Activated CD8-positive, alpha-beta memory T cell treated with anti-CD3 and anti-CD28 coated beads, Interleukin-2, amount 50 U/mL, for 24 hours (primary cell): Measurements from ENCODE around the gene NAV3.

ENCODE experiments used
- DNase-seq: peaks from one replicate; pipeline ENCODE4 v3.0.0-alpha.2; 2020; ENCODE audit errors: extremely low read depth

The NAV3 gene

GRCh38 chr12:77841521-77841920 lies 10.8 kb downstream of the NAV3 start:
- no peak for DNase-seq

DNA sequence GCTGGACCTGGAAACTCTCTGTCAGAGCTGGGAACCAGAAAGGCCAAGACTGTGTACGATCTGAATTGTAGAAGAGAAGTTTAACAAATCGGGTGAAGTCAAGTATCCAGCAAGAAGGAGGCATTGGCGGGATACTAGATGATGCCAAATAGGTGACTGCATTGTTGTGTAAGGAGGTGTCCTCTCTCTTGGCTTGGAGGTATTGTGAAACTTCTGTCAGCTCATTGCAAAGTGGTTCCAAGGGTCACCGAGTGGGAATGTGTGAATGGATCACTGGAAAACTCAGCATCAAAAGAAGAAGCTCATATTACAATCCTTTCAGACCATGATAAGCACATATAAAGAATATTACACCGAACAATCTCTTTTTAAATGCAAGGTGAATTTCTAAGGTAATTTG lies 11.7 kb downstream of the NAV3 start:
- no peak for DNase-seq

- no peak for DNase-seq
Observed at GRCh38 chr12:77845831-77846230, 15.1 kb downstream of the NAV3 start.

- no peak for DNase-seq
Observed at GRCh38 chr12:77847060-77847541, 16.4 kb downstream of the NAV3 start.

GRCh38 chr12:77847680-77848431 lies 17.2 kb downstream of the NAV3 start:
- DNase-seq, result no peak

- no peak for DNase-seq
Observed at GRCh38 chr12:77850129-77850528, 19.4 kb downstream of the NAV3 start.

DNA sequence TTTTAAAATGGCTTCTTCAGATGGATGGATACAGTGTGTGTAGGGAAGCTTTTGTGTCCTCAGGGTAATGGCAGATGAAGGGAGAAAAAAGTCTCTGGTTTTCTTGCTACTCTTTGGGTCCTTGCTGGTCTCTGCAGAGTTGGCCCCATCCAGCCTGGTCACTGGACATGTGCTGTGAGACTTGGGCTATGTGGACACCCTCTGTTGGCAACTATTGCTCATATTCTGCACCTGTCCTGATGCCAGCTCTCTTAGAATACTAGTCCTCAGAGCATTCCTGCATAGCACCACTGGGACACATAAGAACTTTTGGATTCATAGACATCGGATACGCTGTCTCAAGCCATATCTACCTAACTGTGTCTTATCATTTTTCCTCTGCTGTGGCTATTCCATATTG lies 20.0 kb downstream of the NAV3 start:
- no peak for DNase-seq

DNA sequence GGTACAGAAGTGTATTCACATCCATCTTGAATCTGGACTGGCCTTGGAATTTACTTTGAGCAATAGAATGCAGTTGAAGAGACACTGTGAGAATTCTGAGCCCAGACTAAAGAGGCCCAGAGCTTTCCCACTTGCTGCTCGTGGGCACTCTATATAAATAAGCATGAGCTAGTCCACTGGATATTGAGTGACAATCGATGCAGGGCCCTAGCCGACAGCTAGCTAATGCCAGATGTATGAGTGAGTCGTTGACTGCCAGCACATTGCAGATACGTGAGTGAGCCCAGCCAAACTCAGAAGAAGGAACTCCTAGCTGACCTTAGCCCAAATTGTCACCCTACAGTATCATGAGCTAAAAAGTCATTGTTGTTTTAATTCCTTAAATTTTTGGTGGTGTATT lies 24.9 kb downstream of the NAV3 start:
- DNase-seq, result no peak

- no peak for DNase-seq
Observed at GRCh38 chr12:77861317-77861716, 30.6 kb downstream of the NAV3 start.

DNA sequence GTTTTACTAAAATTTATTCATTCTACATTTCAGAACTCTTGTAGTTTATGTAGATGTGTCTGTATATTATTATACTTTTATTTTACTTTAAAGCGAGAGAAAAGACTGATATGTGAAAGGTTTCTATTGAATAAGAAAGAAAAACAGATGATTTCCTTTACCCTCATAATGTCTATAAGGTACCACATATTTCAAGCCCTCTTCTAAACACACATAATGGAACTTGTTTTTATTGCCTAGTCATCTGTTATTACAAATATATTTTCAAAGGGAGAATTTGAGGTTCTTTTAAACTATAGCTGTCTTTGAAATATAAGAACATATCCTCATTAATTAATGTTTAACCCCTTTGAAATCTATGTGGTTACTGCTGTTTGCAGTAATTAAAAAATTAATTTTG lies 34.5 kb downstream of the NAV3 start:
- no peak for DNase-seq

DNA sequence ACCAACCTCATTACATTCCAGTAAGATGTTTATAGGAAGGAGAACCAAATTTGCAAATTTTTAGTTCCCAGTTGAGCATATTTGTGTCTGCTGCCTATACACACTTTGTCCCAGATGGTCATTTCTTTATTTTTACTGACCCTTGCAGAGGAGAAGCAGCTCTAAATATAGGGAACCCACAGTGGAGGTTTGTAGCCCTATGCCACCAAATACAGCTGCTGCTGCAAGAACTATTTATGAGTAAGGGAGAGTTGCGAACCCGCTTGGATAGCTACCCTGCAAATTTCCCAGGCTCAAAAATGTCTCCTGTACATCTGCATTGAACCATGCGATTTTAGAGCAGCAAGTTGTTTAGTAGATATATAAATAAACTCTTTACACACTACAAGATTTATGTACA lies 48.2 kb downstream of the NAV3 start:
- DNase-seq, result no peak

DNA sequence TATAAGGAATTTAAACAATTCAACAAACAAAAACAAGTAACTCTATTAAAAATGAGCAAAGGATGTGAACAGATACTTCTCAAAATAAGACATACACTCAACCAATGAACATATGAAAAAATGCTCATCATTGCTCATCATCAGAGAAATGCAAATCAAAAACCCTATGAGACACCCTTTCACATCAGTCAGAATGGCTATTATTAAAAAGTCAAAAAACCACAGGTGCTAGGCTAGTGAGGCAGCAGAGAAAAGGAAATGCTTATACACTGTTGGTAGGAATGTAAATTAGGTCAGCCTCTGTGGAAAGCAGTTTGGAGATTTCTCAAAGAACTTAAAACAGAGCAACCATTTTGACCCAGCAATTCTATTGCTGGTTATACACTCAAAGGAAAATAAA lies 52.0 kb downstream of the NAV3 start:
- no peak for DNase-seq

DNA sequence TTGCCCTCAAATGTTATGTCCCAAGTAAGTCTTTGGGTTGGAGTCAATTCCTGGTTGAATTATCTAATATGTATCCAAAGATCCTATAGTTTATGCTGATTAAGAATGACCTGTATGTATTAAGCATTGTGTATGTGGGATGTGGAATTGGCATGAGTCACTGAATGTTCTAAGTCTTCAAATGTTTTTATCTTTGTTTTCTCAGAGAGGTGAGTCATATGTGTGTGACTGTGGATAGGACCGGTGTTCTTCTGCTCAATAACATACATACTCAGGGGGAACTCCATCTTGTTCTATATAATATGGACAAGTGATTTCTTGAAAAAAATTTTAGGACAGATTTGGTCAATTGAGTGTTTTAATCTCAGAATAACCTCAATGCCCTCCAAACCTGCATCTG lies 57.9 kb downstream of the NAV3 start:
- no peak for DNase-seq

DNA sequence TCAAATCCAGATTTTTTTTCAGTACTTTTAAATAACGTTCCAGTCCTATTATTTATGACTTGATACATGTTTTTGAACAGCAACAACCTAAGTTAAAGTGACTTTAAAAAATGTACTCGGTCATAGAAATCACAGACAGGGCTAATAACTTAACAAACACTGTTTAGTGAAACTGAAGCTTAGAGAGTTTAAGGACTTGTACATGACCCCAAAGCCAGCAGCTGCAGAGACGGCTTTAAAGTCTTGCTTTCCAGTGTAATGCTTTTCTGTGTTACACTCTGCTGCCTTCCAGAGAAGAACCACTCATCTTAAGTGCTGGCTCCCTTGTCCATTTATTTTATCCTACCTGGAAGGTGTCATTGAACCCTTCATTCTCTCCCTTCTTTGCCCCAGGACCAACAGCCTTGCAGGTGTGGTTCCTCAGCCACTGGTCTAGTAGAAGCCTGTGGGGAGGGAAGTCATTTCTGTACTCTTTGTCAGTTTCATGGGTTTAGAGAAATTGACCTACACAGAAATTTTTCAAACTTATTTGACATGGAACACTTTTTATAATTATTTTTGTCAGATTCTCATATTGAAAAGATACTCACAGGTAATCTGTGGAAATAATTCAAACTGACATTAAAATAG lies 60.9 kb downstream of the NAV3 start:
- DNase-seq, result no peak

DNA sequence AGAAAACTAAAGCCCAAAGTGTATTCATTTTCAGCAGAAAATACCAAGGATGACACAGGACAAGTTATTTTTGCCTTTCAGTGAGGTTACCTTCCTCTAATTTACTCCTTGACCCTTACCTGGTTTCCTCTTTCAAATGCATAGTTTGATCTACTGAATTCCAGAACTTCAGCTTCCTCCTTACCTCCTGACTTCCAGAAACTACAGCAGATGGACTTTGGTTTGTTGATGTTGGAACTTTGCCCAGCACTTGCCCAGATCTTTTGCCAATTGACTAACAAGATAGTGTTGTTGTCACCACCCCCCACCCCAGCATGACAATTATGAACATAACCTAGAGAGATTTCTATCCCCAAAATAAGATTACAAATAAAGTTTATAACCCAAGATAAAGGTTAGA lies 63.2 kb downstream of the NAV3 start:
- DNase-seq, result no peak

DNA sequence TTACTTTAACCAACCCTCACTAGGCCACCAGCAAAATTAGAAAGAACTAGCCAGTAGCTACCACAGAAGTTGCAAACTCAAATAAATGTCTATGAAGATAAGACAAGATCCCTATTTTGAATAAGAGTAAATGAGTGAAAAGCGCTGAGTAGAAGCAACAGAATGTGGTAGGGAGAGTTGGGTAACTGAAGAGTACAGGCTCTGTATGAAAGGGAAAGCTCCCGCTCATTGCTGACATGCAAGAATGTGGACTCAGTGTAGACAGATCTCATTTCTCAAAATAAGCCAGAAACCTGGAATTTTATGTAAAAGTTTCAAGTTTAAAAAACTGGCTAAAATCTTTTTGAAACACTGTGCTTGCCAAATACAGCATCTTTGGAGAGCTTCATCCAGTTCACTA lies 63.9 kb downstream of the NAV3 start:
- no peak for DNase-seq

- DNase-seq, result no peak
Observed at GRCh38 chr12:77895699-77896098, 65.0 kb downstream of the NAV3 start.

DNA sequence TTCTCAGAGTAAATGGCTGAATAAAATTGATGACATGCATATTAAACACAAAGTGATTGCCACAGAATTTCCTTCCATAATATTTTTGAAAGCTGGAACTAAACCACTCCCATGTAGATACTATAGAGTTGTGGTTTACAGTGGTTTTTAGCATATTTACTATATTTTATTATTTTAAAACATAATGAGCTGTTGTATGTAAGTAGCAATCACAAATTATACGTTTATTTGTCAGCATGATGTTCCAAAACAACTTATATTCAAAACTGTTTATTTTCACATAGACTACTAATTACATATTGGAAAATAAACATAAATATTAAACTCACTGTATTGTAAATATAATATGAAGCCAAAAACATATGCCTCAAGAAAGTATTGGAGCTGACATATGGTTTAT lies 77.2 kb downstream of the NAV3 start:
- no peak for DNase-seq

- no peak for DNase-seq
Observed at GRCh38 chr12:77914081-77914488, 83.4 kb downstream of the NAV3 start.

DNA sequence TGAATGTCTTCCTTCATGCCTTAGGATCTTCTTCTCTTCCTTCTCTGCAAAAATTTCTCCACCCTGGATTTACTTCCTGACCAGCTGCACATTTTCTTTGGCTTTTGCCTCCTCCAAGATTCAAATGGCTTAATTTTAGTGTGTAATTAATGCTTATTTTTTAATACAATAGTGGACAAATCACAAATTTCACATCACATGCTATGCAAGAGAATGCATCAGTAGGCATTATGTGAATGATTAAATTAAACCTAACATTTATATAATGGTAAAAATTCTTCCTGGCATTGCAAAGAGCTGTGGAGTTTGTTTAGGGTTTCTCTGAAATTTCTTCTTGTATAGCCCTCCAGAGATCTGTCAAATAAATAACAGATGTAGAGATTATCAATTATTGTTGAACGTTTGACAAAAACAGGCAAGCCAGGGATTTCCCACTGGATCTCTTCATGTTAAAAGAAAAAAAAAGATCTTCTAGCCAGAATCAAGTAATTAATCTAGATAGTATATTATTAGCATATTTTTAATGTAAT lies 84.4 kb downstream of the NAV3 start:
- no peak for DNase-seq

DNA sequence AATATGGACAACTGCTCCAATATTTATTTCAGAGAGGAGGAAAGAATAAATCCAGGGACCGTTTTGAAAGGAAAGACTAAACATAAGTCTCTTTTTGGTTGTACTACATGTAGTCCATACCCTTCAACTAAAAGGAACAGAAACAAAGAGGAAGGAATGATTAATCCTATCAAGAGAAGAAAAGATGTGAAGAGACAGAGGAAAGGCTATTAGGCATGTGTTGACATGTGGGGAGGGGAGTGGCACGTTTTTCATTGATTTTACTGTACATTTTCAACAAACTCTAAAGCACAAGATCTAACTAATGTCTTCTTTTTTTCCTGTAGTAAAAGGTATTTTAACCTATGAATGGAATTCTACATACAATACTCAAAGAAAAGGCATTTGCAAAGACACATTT lies 85.6 kb downstream of the NAV3 start:
- no peak for DNase-seq

DNA sequence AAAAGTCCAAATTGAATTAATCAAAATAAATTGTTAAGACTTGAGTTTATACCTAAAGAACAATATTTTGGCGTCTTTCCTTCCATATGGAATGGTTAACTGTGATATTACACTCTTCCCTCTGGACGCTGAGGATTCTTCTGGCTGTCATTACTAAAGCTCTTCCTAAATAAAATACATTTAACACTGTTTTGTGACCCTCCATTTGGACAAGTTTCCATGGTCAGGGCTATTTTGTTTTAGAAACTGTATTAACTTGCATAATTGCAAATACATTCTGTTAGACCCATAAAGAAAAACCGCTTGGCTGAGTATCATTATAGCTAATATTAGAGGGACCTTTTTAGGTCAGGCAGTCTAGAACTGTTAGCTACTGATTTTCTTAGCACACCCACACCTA lies 87.4 kb downstream of the NAV3 start:
- DNase-seq, result no peak

DNA sequence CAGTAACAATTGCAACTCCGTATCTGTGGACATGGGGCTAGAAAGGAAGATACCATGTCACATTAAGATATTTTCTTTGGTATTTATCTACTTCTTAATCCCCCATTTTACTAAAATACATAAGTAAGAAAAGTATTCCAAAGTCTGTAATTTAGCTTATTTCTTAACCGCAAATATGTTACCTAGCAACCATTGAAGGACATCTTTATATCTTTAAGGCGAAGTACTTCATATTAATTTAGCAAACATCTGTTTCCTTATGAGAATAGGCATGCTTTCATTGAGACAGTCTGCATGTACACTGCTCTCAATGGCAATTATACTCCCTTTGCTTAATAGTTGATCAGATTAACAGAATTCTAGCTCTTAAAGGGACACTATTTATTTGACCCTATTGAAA lies 88.8 kb downstream of the NAV3 start:
- no peak for DNase-seq
